Caco-2 (cell line): Measurements from ENCODE around the gene HPS5. TPM values are rescaled to one million over a fixed set of nuclear protein-coding genes. Genes with fewer than 3 reads are reported as not detected.
"Not testable (repeated sequence)": the region's sequence is repeated elsewhere in the genome, so short reads cannot be mapped to it uniquely, and the experiment has no call there.

ENCODE experiments used
- BruUV-seq: library from RNA; stranded (reverse); fragments of 400-500 nt; replicated peaks from 2 replicates; lab custom pipeline; 2021; lab: Mats Ljungman, UMichigan
- CTCF ChIA-PET: fragments of 300-600 bp; sonication (Branson Sonifier 250); formaldehyde crosslinking; loops from one replicate; lab custom pipeline; 2022; ENCODE audit warnings: antibody characterized with exemption; lab: Charles Lee
- POLR2A ChIA-PET: fragments of 300-600 bp; sonication (Branson Sonifier 250); formaldehyde crosslinking; loops from one replicate; lab custom pipeline; 2022; ENCODE audit warnings: antibody characterized with exemption; lab: Charles Lee
- DNase-seq, 2 experiments: peaks; one replicate each; pipeline versions ENCODE4 v3.0.0 to v3.0.0-alpha.2; 2020 to 2022
- H3K27me3 ChIP-seq: replicated peaks from 2 replicates; pipeline ENCODE4 v1.6.0; 2011; ENCODE audit warnings: low read length; ENCODE audit not compliant: control insufficient read depth, insufficient read depth
- H3K36me3 ChIP-seq: 2 replicates; pipeline ENCODE4 v1.5.1; 2011; ENCODE audit warnings: low read length; ENCODE audit not compliant: control insufficient read depth, insufficient read depth
- H3K4me1 ChIP-seq: fragments of 250-450 bp; sonication (Bioruptor Pico); 2 replicates; pipeline ENCODE4 v1.5.1; 2020; ENCODE audit warnings: mild to moderate bottlenecking
- H3K4me3 ChIP-seq: 2 replicates; pipeline ENCODE4 v1.5.1; 2011; ENCODE audit warnings: low read depth, mild to moderate bottlenecking, control low read depth, low read length
- H3K9me3 ChIP-seq: fragments of 250-450 bp; sonication (Bioruptor Pico); 2 replicates; pipeline ENCODE4 v1.5.1; 2020; ENCODE audit warnings: mild to moderate bottlenecking, moderate library complexity
- H3K27ac Mint-ChIP-seq: one replicate; pipeline ENCODE4 v1.8.0; 2022; ENCODE audit warnings: mixed read lengths; ENCODE audit not compliant: unreplicated experiment
- H3K27me3 Mint-ChIP-seq: one replicate; pipeline ENCODE4 v1.8.0; 2022; ENCODE audit warnings: mixed read lengths; ENCODE audit not compliant: insufficient read depth, unreplicated experiment
- H3K36me3 Mint-ChIP-seq: one replicate; pipeline ENCODE4 v1.8.0; 2022; ENCODE audit warnings: mild to moderate bottlenecking, mixed read lengths; ENCODE audit not compliant: insufficient read depth, unreplicated experiment
- H3K4me1 Mint-ChIP-seq: one replicate; pipeline ENCODE4 v1.8.0; 2022; ENCODE audit warnings: low read depth, mixed read lengths; ENCODE audit not compliant: unreplicated experiment
- H3K4me3 Mint-ChIP-seq: one replicate; pipeline ENCODE4 v1.8.0; 2022; ENCODE audit warnings: mild to moderate bottlenecking, moderate library complexity, mixed read lengths; ENCODE audit not compliant: unreplicated experiment
- H3K9me3 Mint-ChIP-seq: one replicate; pipeline ENCODE4 v1.8.0; 2022; ENCODE audit warnings: mixed read lengths; ENCODE audit not compliant: unreplicated experiment
- CTCF ChIP-seq, 2 experiments: fragments of 200-600 bp in 1 of 2; IDR thresholded peaks; 1 replicate in 1 of 2; 2 replicates in 1 of 2; pipeline versions ENCODE4 v1.5.1 to v1.8.0; 2011 to 2022; ENCODE audit warnings: antibody characterized with exemption in 1 of 2, control low read depth in 1 of 2, inconsistent platforms in 1 of 2, low read depth in 1 of 2, low read length in 1 of 2, mild to moderate bottlenecking in 1 of 2, moderate library complexity in 1 of 2; ENCODE audit not compliant: insufficient read depth in 1 of 2, severe bottlenecking in 1 of 2, unreplicated experiment in 1 of 2
- intact Hi-C: fragments of 100-400 bp; cut with micrococcal nuclease; formaldehyde crosslinking; loops from one replicate; pipeline ENCODE4 v1.10.0; 2022; ENCODE audit not compliant: unreplicated experiment
- total RNA-seq: library from RNA; stranded (reverse); gene quantifications from 2 replicates; pipeline ENCODE4 v1.2.3, GENCODE V29; 2022

The HPS5 gene
- total RNA-seq, 1 experiment from 2014 or later = 17.5 TPM

GRCh38 chr11:18277565-18278271, 44.2 kb downstream of the HPS5 start:
- POLR2A ChIA-PET = no interaction called here
- H3K9me3 ChIP-seq = no peaks in the 10 kb centered on the region

GRCh38 chr11:18271206-18271605, 50.7 kb downstream of the HPS5 start:
- H3K27ac Mint-ChIP-seq = no peak overlapping the region
- no TSS peak for BruUV-seq
- POLR2A ChIA-PET = no interaction called here

More at GRCh38 chr11:18277565-18278271, 44.2 kb downstream of the HPS5 start:
- BruUV-seq = no TSS peak
- H3K36me3 ChIP-seq = peaks cover 3% of the 10 kb centered on the region; the same call in 1 of the 2 replicates
- H3K4me1 Mint-ChIP-seq = no peaks in the 10 kb centered on the region
- no peak overlapping the region for H3K27ac Mint-ChIP-seq
- no peaks in the 10 kb centered on the region for H3K27me3 ChIP-seq
- CTCF ChIA-PET = no interaction called here
- H3K36me3 Mint-ChIP-seq = peaks cover 40% of the 10 kb centered on the region
- no peaks in the 10 kb centered on the region for H3K27me3 Mint-ChIP-seq
- no peak for TF ChIP-seq CTCF (IDR thresholded peaks at IDR 0.05; ENCODE audit: insufficient read depth in 1 of 2, low read depth in 1 of 2, low read length in 1 of 2, severe bottlenecking in 1 of 2, unreplicated experiment in 1 of 2)
- H3K4me3 Mint-ChIP-seq = no peak overlapping the region
- no peak overlapping the region for H3K4me3 ChIP-seq
- H3K4me1 ChIP-seq = no peaks in the 10 kb centered on the region
- intact Hi-C loops = no loop called here
- DNase-seq = no peak
- H3K9me3 Mint-ChIP-seq = no peaks in the 10 kb centered on the region

GRCh38 chr11:18270102-18270501, 51.8 kb downstream of the HPS5 start:
- ChIA-PET CTCF (interaction anchor here (1.0 kb wide), 3 partner anchors 26 to 154 kb away, joined by 3 to 11 read pairs (median 8); no protein-coding TSS in a partner anchor), POLR2A (no interaction called here)
- Histone ChIP-seq H3K27me3 (no peaks in the 10 kb centered on the region), H3K4me3 (no peak overlapping the region), H3K9me3 (no peaks in the 10 kb centered on the region), H3K36me3 (no peaks in the 10 kb centered on the region), H3K4me1 (no peaks in the 10 kb centered on the region)
- no peaks in the 10 kb centered on the region for H3K9me3 Mint-ChIP-seq
- intact Hi-C loops = no loop called here
- TF ChIP-seq CTCF (IDR thresholded peaks at IDR 0.05; ENCODE audit: insufficient read depth in 1 of 2, low read depth in 1 of 2, low read length in 1 of 2, severe bottlenecking in 1 of 2, unreplicated experiment in 1 of 2) = no peak
- no peak overlapping the region for H3K4me3 Mint-ChIP-seq
- H3K36me3 Mint-ChIP-seq = no peaks in the 10 kb centered on the region
- BruUV-seq = no TSS peak
- no peak overlapping the region for H3K27ac Mint-ChIP-seq
- no peaks in the 10 kb centered on the region for H3K4me1 Mint-ChIP-seq
- DNase-seq = no peak
- no peaks in the 10 kb centered on the region for H3K27me3 Mint-ChIP-seq

More at GRCh38 chr11:18271206-18271605, 50.7 kb downstream of the HPS5 start:
- no peaks in the 10 kb centered on the region for H3K27me3 ChIP-seq
- Mint-ChIP-seq H3K27me3 (no peaks in the 10 kb centered on the region), H3K4me3 (no peak overlapping the region), H3K9me3 (no peaks in the 10 kb centered on the region), H3K36me3 (no peaks in the 10 kb centered on the region), H3K4me1 (no peaks in the 10 kb centered on the region)
- intact Hi-C loops = no loop called here
- no peak overlapping the region for H3K4me3 ChIP-seq
- CTCF ChIA-PET = no interaction called here
- DNase-seq = no peak
- TF ChIP-seq CTCF (IDR thresholded peaks at IDR 0.05; ENCODE audit: insufficient read depth in 1 of 2, low read depth in 1 of 2, low read length in 1 of 2, severe bottlenecking in 1 of 2, unreplicated experiment in 1 of 2) = no peak
- no peaks in the 10 kb centered on the region for H3K4me1 ChIP-seq
- no peaks in the 10 kb centered on the region for H3K9me3 ChIP-seq
- no peaks in the 10 kb centered on the region for H3K36me3 ChIP-seq

GRCh38 chr11:18269252-18269651, 52.7 kb downstream of the HPS5 start:
- H3K27me3 Mint-ChIP-seq, H3K4me3 ChIP-seq, CTCF ChIA-PET, H3K36me3 ChIP-seq, H3K36me3 Mint-ChIP-seq, H3K4me1 Mint-ChIP-seq, DNase-seq, POLR2A ChIA-PET, H3K27ac Mint-ChIP-seq, H3K27me3 ChIP-seq, BruUV-seq, H3K4me1 ChIP-seq, H3K4me3 Mint-ChIP-seq, H3K9me3 ChIP-seq, H3K9me3 Mint-ChIP-seq: not testable (repeated sequence)
- intact Hi-C loops = loop anchor here (1.0 kb wide), 1 partner anchor 42 kb away; no protein-coding TSS in a partner anchor
